ENCODE measurements around the gene CXCL14. TPM values are rescaled to one million over a fixed set of nuclear protein-coding genes. Genes with fewer than 3 reads are reported as not detected.

CXCL14 gene
- total RNA-seq, 1 donor from 2014 or later: 9.5 TPM

DNA sequence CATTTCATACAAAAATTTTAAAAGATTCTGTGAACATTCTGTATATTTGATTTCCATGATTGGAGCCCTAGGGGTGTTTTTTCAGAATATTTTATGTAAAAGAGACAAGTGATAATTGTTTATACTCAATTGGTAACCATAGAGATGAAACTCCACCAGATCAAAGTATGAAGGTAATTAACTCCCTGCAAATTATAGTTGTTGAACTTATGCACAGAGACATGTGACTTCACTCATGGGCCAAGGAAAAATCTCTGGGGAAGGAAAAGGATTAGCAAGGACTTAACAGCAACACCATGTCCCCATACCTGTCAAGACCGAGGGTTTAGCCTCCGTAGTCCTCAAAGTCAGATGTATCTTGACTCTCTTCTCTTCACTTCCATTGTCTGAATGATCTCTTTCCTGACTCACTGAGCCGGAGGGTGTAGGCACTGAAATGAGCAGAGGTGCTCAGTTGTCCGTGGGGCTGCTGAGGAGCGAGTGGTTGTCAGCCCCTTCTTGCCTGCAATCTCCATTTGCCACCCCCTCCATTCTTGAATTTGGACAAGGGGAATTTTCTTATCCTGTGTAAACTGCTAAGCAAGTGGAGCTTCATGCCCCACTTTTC, 17.5 kb upstream of the CXCL14 start:
- no peak for DNase-seq

DNA sequence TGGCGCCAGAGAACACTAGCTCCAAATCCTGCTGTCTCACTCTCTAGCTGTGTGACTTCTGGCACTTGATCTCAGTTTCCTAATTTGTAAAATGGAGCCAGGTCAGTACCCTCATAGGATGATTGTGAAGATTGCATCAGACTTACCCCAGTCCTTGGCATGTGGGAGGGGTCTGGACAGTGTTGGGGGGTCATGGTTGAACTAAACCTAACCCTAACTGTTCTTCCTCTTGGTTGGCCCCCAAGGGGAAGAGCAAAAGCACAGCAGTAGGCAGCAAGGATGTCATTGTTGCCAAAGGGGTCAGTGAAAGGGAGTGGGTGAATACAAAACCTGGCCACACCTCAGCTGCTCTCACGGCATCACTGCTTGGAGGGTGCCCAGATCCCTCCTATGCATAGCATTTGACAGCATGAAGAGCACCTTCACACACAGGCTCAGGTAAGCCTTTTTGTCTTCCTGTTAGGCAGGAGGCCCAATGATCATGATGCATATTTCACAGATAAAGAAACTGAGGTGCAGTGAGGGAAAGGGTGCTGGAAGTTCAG, 15.7 kb upstream of the CXCL14 start:
- no peak for DNase-seq

DNA sequence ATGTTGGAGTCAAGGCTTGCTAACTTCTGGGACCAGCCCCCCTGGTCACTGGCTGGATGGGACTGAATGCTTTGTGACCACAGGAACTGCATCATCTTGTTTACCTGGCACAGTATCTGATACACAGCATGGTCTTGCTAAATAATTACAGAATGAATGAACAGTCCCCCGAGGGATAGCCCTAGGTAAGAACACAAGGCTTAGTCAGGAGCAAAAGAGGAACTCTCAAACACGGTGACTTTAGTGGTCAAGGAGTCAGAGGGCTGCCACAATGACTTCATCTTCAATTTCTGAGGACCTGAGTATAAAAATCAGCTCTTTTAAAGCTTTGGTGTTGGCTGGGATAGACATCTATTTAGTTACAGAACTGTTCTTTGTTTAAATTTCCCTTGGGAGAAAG, 15.1 kb upstream of the CXCL14 start:
- no peak for DNase-seq

DNA sequence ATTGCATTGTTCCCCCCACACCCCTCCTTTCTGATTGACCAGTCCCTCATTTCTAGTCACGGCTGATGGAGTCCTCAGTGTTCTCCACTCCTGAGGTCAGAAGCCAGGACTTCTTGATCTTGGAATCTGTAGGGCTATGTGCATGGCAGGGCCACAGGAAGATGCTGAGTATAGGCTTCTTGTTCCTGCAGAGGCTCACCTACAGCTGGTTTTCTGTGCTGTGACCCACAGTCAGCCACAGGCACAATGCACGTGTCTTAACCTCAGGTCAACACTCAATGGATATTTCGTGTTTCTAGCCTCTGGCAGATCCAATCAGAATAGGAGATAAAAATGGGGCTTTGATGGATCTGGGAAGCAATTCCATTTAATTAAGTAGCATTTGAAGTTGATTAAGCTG, 14.3 kb upstream of the CXCL14 start:
- no peak for DNase-seq

DNA sequence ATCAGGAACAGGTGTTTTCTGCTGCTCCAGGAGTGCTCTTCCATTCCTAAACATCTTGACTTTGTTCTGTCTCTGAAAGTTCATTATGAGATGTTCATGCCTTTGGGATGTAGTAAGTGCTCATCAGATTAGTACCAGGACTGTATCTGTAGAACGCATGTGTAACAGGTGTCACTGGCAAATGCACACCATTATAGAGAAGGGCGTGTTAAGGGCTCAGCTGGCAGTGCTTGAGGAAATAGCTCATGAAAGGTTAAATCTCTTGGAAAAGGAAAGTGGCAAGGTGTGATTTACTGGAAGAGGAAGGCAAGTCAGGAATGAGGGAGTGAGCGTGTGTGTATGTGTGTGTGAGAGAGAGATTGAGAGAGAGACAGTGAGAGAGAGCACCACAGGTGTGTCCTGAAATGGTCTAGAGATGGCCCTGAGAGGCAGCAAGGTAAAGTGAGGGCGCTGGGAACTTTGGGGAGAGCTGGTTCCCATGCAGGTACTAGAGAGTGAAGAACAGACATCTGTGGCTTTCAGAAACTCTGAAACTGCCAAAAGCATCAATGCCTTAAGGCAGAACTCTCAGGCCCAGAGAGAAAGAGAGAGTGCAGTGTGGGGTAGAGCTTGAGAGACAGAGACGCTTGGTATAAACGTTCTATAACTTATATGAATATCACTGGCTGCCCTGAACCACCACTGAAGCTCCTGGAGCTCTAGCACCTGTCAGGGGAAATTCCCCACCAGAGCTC, 13.7 kb upstream of the CXCL14 start:
- DNase-seq: no peak

DNA sequence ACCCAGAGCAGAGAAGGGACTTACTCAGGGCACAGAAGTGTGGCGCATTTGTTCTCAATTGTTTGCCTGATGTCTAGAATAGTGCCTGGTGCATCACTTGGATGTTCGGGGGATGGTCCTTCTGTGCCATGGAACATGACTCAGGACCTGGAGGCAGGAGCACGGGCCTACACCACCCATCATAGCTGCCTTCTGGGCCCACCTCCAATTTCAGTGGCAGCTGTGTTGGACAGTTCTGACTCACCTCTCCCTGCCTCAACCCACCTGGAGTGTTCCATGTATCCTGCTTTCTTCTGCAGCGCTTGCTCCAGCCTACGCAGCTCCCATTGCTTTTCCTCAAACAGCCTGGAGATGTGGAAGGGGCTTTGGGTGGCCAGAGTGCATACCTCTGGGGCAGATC, 12.5 kb upstream of the CXCL14 start:
- DNase-seq: no peak

DNA sequence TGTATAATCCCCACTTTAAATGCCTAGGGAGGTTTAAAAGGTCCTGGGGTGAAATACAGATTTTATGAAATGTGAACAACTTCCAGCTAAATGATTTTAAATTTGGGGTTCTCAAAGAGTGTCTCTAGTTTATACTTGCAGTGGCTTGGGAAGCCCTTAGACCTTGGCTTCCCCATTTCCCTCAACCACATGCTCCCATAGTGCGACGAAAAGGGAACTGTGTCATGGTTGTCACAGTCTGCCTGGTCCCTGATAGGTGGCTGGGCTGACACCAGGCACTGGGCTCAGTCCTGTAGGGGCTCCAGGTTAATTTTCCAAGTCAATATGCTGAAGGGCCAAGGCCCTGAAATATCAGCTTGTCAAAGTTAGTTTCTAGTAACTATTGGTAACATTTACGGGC, 10.4 kb upstream of the CXCL14 start:
- no peak for DNase-seq

DNA sequence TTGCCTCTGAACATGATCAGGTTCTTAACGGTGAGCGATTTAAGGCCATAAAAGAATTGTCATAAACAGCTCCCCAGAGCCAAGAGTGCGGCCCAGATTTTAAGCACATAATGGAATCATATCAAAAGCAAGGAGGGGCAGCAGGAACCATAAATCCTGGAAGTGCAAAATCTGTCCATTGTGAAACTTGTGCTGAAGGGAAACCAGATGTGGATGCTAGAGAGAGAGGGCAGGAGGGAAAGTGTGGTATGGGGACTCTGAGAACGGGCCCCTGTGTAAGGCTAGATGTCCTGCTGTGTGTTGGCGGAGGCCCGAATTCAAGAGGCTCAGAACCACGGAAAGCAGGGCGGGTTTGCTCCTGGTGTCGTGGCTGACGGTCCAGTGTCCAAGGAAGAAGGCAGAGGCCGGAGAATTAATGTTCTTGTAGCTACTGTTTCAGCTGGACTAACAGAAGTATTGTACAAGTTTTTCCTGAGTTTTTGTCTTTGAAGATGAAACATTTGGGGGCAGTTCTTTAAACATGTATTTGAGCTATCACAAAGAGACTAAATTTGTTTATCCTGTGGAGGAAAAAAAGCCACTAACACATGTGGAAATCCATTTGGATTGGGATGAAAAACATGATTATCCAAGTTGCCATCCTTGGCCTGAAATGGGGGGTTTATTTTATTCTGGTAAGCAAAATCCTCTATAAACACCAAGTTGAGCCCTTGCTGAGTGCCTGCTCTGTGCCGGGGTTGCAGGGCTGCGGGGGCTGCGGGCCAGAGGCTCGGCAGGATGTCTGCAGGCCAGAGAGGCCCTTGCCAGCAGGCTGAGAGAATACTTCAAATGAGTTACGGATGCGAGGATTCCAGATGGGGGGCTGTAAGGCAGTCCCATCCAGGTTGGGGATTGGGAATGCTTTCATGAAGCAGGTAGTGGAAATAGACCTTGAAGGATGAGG, 9.2 kb upstream of the CXCL14 start:
- no peak for DNase-seq

DNA sequence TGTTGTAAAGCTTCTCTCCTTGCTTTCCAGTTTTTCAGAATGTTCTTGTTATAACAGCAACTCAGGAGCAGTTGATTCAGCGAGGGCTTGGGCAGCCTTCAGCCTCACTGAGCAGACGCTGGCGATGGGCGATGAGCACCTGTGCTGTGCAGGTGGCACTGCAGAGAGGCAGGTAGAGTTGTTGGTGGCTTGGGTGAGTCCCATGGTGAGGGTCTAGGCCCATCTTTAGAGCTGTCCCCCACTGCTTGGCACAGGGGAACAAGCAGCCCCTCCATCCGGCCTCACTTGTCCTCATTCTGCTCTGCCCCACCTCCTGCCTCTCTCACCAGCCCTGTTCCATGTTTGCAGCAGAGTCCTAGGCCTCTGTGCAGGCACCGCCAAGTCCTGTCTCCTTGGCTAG, 6.1 kb upstream of the CXCL14 start:
- no peak for DNase-seq

DNA sequence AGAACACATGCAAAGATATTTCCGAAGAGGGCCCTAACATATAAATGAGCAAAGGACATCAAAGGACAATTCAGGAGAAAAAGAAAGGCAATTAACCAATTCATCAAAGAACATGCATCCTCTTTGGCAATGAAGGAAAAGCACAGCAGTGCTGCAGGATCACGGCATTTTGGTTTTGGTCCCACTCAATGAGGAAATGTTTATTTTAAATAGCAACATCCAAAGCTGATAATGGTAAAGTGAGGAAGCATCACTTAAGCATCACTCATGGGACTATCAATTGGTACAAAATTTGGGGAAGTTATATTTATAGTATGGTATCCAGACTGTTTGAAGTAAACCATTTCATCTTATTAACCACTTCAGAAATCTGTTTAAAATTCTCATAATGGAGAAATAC, 5.5 kb upstream of the CXCL14 start:
- DNase-seq: no peak

DNA sequence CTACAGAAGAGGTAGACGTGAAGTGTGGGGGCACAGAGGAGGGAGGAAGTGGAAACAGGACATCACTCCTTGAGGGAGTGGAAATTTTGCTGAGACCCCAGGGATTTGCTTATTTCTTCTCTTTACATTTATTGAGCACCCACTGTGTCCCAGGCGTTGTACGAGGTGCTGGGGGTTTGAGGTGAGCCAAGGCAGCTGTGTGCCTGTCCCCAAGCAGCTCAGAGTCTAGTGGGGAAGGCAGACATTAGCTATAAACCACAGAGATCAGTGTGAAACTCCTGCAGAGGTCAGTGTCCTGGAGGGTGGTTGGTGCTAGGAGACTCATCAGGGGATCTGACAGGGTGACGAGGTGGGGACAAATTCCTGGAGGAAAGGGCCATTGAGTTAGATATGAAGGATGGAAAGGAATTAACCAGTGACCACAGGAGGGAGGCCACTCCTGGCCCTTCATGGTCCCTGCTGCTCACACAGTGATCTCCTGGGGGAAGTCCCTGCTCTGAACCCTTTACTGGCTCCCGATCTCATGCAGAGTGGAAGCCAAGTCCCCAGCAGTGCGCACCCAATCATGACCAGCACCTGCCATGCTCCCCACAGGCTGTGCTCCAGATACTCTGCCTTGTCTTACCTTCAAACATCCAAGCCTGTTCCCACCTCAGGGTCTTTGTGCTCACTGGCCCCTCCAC, 3.4 kb upstream of the CXCL14 start:
- DNase-seq: no peak

DNA sequence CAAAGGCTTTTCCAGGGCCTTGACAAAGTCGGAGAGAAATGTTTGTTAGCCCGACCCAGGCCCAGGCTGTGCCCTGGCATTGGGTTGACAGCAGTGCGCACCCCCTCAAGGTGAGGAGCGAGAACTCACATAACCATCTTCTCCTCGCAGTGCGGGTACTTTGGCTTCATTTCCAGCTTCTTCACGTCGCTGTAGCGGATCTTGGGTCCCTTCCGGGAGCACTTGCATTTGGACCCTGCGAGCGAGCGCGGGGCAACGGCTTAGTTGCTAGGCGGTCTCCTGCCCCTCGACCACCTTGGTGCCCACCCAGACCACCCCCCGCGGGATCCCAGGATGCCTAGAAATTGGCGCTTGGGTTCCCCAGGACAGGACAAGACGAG, 496 bp downstream of the CXCL14 start:
- no peak for DNase-seq

DNA sequence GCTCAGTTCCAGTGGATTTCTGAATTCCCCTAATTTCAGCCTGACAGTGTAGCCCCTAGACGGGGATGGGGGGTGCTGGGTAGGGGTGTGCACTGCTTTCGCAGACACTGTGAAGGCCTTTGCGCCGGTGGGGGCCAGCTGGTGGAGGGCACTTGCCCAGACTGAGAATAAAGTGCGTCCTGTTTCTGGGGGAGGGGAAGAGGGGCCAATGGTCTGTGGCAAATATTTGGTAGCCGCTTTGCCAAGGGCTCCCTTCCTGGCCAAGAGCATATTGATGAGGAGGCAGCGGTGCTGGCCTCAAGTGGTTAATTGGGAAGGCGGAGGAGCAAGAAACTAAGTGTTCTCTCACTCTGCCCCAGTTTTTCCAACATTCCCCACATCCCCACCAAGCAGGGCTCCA, 1.4 kb downstream of the CXCL14 start:
- no peak for DNase-seq

DNA sequence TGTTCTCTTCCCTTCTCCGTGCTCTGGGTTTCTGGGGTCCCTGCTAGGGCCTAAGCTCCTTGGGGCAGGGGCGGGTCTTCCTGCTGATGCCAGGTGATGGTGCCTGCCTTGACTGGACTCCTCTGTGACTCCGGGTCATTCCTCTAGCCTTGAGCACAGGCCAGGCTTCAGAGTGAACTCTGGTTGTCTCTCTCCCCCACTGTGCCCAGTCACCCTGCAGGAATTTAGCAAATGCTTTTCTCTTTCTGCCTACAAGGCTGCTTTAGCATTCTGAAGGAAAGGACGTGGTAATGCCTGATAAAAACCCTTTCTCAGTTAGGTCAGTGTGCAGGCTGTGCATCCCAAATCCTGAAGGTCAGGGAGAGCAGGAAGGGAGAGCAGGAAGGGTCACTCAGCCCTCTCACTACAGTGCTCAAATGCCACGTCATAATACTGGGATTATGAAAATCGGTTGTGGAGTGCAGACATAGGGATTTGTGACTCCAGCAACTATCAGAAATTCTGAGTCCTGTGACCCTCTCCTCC, 2.7 kb downstream of the CXCL14 start:
- DNase-seq: no peak

DNA sequence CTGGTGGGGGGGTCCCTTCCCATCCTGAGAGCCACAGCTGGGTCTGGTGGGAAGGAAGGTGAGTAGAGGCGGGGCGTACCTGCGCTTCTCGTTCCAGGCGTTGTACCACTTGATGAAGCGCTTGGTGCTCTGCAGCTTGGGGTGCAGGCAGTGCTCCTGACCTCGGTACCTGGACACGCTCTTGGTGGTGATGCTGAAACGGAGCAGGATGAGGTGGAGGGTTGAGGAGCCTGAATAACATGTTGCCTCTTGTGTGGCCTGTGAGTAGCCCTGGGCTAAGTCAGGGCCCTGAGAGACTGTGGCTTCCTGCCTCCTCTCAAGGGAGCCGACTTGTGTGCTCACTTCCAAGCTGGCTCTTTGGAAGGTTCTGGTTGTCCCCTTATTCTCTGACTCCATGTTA, 4.3 kb downstream of the CXCL14 start:
- no peak for DNase-seq

DNA sequence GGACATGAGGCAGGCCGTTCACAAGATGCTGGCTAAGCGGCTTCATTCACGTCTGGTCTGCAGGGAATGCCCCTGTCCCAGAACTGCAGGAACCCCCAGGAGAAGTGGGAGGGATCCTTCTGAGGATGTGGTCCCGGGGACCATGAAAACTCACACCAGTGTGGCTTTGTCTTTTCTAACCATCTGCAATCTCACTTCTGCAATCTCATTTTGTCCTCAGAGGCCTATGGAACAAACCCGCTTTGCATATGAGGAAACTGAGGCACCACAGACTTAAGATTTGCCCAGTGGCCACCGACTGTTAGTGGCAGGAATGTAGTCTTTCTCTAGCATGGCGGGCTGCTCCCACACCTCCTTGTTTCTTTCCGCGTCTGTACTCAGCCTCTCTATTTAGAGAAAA, 6.9 kb downstream of the CXCL14 start:
- no peak for DNase-seq

DNA sequence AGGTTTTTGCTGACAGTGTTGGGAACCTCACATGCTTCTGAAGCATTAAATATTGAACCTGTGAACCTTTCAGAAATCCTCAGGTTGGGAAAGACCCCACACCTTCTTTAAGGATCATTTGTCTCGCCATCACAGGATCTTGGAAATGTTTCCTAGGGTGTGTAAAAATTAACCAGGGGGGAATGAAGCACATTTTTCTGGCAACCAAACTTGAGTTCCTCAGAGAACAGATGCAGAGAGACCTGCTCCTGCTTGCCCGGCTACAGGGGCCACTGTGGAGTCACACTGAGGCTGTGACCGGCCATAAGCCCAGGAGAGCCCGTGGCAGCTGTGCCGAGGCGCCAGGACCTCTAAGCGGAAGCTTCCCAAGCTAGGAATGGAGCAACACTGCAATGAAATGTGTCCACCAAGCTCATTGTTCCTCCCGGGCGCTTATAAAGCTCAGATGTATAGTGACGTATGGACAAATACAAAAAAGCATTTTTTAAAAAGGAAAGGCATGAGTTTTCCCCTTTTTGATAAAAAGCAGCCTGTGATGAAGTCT, 7.7 kb downstream of the CXCL14 start:
- no peak for DNase-seq

DNA sequence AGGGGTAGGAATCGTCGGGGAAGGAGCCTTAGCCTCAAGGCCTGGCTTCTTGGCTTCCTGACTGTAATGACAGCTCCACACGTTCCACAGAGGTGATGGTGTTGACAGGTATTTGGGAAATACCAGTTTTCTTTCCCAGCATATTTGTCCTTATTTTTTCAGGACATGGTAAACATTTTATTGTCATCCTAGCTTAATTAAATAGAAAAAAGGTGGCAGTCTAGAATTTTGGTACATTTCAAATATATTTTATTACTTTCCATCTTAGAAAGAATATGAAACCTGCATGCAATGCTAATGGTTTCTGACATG, 8.4 kb downstream of the CXCL14 start:
- DNase-seq: no peak

DNA sequence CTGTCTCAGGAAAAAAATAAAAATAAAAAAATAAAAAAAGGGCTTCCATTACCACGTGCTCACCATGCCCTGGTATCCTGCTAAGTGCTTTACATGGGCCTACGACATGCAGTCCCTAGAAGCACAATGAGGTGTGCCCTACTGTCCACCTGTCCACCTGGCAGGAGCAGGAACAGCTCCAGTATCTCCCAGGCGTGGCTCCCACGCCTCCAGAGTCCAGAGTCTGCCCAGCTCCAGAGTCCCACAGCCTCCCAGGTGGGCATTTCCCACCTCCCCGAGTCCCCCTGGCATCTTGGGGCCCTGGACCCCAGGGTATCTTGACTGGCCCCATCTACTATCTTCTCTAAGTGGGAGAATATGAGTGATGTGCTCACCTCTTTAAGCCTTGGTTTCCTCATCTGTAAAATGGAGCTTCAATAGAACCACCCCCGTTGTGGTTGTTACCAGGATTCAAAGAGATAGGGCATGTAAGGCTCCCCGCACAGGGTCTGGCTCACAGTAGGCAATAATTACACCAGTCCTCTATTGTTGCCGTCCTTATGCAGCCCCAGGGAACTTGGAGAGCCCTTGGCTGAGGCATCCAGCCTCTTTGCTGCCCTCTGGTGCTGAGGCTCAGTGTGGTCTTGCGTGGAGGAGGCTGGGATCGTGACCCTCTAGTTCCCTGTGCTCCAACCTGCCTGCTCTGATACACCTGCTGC, 8.9 kb downstream of the CXCL14 start:
- no peak for DNase-seq

DNA sequence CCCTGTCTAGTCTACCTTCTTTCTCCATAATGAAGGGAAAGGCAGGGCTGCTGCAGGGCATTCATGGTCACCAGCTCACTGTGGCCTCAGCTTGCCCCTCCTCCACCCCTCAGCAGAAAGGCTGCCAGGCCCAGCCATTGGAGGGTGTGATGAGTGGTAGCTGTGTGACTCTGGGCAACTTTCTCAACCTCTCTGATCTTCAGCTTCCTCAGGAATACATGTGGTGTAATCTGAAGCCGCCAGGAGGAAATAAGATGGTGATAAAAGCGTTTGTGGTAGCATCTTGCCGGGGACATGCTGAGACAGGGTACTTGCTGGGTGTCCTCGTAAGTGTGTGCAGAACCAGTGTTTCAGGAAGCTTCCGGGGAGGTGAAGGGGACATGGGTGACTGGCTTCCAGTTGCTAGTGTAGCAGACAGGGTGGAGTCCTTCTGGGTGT, 9.8 kb downstream of the CXCL14 start:
- DNase-seq: no peak

DNA sequence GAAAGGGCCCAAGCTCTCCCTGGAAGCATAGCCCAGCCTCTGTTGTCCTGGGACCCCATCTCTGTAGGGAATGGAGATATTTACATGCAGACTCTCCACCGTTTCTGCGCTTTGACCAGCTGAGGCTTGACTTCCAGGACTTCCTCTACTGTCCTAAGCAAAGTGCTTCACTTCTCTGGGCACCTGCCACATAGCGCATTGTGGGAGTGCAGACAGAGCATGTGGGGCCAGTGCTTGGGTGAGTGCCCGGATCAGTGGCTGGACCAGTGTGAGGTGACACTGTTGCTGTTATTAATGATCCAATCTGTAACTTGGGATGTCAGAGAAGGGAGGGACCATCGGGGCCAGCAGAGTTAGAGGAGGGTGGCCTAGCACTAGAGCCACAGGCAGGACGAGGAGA, 10.5 kb downstream of the CXCL14 start:
- DNase-seq: no peak
